ENCODE results near the gene SLC25A38. TPM values are rescaled to one million over a fixed set of nuclear protein-coding genes. Genes with fewer than 3 reads are reported as not detected.

SLC25A38 gene
- total and polyA plus RNA-seq, 2 donors from 2014 or later, result 24.9 to 42.3 TPM

DNA sequence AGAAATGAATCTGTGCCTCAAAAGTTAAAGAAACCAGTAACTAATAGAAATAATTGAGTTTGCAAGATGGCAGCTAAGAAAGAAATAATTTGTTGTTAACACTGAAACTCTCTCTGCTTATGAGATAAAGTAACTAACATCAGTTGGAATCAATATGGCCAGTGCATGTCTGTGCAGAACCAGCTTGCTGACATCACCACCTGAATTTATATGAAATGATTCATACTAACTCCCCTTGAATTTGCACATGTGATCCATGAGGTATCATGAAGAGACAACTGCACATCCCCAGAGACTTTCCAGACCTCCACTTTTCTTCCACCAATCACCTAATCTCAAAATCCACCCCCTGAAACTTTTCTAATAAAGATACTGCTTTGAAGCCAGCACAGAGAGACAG is 10.3 kb upstream of the SLC25A38 start:
- no peak overlapping the region for H3K9ac ChIP-seq (ENCODE audit: low read length in 3 of 3)
- H3K27ac ChIP-seq (ENCODE audit: low read depth in 2 of 2, low read length in 2 of 2), result no peak overlapping the region
- no peaks in the 10 kb centered on the region for H3K4me1 ChIP-seq (ENCODE audit: control insufficient read depth in 2 of 3, insufficient read depth in 2 of 3, low read depth in 1 of 3, low read length in 3 of 3)
- H3K27me3 ChIP-seq (ENCODE audit: control insufficient read depth, insufficient read depth, low read length), result no peaks in the 10 kb centered on the region
- FAIRE-seq, result no peak
- no peaks in the 10 kb centered on the region for H3K36me3 ChIP-seq (ENCODE audit: control insufficient read depth in 2 of 3, insufficient read depth in 3 of 3, low read length in 3 of 3)
- DNase-seq, result no peak
- no peak overlapping the region for H3K4me3 ChIP-seq (ENCODE audit: low read length in 3 of 3)
- TF ChIP-seq, protein P1, sequence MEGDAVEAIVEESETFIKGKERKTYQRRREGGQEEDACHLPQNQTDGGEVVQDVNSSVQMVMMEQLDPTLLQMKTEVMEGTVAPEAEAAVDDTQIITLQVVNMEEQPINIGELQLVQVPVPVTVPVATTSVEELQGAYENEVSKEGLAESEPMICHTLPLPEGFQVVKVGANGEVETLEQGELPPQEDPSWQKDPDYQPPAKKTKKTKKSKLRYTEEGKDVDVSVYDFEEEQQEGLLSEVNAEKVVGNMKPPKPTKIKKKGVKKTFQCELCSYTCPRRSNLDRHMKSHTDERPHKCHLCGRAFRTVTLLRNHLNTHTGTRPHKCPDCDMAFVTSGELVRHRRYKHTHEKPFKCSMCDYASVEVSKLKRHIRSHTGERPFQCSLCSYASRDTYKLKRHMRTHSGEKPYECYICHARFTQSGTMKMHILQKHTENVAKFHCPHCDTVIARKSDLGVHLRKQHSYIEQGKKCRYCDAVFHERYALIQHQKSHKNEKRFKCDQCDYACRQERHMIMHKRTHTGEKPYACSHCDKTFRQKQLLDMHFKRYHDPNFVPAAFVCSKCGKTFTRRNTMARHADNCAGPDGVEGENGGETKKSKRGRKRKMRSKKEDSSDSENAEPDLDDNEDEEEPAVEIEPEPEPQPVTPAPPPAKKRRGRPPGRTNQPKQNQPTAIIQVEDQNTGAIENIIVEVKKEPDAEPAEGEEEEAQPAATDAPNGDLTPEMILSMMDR (IDR thresholded peaks at IDR 0.05; ENCODE audit: borderline replicate concordance, extremely low read depth, insufficient read depth), result no peak
- no peaks in the 10 kb centered on the region for H3K9me3 ChIP-seq (ENCODE audit: control insufficient read depth in 2 of 3, insufficient read depth in 1 of 3, low read length in 3 of 3)
- intact Hi-C loops (cut with DNase I), result no loop called here

DNA sequence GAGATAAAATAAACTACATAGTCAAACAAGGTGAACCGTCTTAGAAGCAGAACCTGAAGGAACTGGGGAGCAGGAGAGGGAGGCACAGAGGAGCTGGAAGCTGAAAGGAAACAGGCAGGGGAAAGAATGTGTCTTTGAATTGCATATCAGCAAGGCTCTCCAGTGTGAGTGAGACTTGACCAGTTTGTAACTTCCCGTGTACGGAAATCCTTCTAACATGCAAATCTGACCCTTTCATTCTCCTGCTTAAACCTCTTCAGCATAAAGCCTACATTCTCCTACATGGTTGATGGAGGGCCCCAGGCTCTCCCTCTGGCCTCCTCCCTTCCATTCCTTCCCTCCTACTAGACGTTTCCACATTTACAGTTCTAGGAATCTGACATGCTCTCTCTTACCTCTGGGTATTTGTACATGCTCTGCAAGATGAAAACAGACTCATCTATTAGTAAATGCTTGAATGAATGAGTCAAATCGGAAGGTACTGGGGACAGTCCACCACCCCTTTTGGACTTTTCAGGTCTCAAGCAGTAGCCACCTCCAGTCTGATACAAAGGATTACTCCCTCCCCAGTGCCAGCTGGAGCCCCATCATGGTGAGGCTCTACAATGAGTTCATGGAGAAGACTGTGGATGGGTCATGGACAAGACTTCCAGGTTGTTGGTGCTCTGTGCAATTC is 6.1 kb upstream of the SLC25A38 start:
- no peak for FAIRE-seq
- Histone ChIP-seq H3K9ac (ENCODE audit: low read length in 3 of 3) (no peak overlapping the region), H3K4me1 (ENCODE audit: control insufficient read depth in 2 of 3, insufficient read depth in 2 of 3, low read depth in 1 of 3, low read length in 3 of 3) (no peaks in the 10 kb centered on the region), H3K27ac (ENCODE audit: low read depth in 2 of 2, low read length in 2 of 2) (no peak overlapping the region), H3K36me3 (ENCODE audit: control insufficient read depth in 2 of 3, insufficient read depth in 3 of 3, low read length in 3 of 3) (no peaks in the 10 kb centered on the region), H3K27me3 (ENCODE audit: control insufficient read depth, insufficient read depth, low read length) (no peaks in the 10 kb centered on the region), H3K9me3 (ENCODE audit: control insufficient read depth in 2 of 3, insufficient read depth in 1 of 3, low read length in 3 of 3) (no peaks in the 10 kb centered on the region), H3K4me3 (ENCODE audit: low read length in 3 of 3) (no peak overlapping the region)
- intact Hi-C loops (cut with DNase I), result no loop called here
- TF ChIP-seq, protein P1 (IDR thresholded peaks at IDR 0.05; ENCODE audit: borderline replicate concordance, extremely low read depth, insufficient read depth), result no peak
- DNase-seq, result no peak

DNA sequence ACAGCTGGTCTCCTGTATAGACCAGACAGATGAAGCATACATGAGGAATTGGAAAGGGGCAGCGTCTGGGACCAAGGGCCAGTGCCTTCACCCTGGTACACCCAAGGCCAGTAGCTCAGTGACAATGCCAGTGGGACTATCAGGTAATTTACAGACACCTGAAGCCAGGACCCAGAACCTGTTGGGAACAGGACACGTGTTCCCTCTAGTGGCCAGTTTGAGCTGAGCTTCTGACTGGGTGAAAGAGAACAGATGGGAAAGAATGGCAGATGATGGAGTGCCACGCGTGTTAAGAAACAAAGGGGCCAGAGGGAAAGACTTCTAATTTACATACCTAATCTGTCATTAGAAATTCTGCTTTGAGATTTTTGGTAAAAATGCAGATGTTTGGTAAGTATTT is 5.1 kb upstream of the SLC25A38 start:
- intact Hi-C loops (cut with DNase I), result no loop called here
- Histone ChIP-seq H3K27ac (ENCODE audit: low read depth in 2 of 2, low read length in 2 of 2) (no peak overlapping the region), H3K36me3 (ENCODE audit: control insufficient read depth in 2 of 3, insufficient read depth in 3 of 3, low read length in 3 of 3) (no peaks in the 10 kb centered on the region), H3K9me3 (ENCODE audit: control insufficient read depth in 2 of 3, insufficient read depth in 1 of 3, low read length in 3 of 3) (no peaks in the 10 kb centered on the region), H3K4me1 (ENCODE audit: control insufficient read depth in 2 of 3, insufficient read depth in 2 of 3, low read depth in 1 of 3, low read length in 3 of 3) (no peaks in the 10 kb centered on the region), H3K9ac (ENCODE audit: low read length in 3 of 3) (no peak overlapping the region), H3K4me3 (ENCODE audit: low read length in 3 of 3) (no peak overlapping the region), H3K27me3 (ENCODE audit: control insufficient read depth, insufficient read depth, low read length) (no peaks in the 10 kb centered on the region)
- TF ChIP-seq, protein P1 (IDR thresholded peaks at IDR 0.05; ENCODE audit: borderline replicate concordance, extremely low read depth, insufficient read depth), result peak; percentile 53
- DNase-seq (peak in 4 of 5 donors; percentile 37 to 64 (median 48)), FAIRE-seq (no peak)

Data from kidney (tissue), 14 donors.